Body of pancreas (tissue), 4 donors: ENCODE results near the gene FLYWCH2. TPM values are rescaled to one million over a fixed set of nuclear protein-coding genes. Genes with fewer than 3 reads are reported as not detected.
A peak's percentile ranks its signal among the peaks of the same experiment; 100 is the strongest.

Source experiments
- ATAC-seq: fragments of 150-250 bp; one replicate; pipeline ENCODE4 v1.9.1; 2016
- DNase-seq, 4 donors: peaks; one replicate each; pipeline ENCODE4 v3.0.0-alpha.2; 2019
- H3K27ac ChIP-seq, 4 donors: fragments of 200-600 bp; sonication (generic); 1 replicate in 3 of 4; 2 replicates in 1 of 4; pipeline versions ENCODE4 v1.5.1 to v1.6.1; 2016 to 2019; ENCODE audit warnings: mild to moderate bottlenecking in 1 of 4, mixed read lengths in 1 of 4, moderate library complexity in 1 of 4
- H3K27me3 ChIP-seq, 2 donors: fragments of 200-600 bp; sonication (generic); one replicate each; pipeline ENCODE4 v1.6.0; 2016; ENCODE audit warnings: mild to moderate bottlenecking in 1 of 2
- H3K36me3 ChIP-seq, 2 donors: fragments of 200-600 bp; sonication (generic); replicated peaks in 1 of 2; 2 replicates each; pipeline ENCODE4 v1.5.1; 2016; ENCODE audit warnings: low read depth in 2 of 2; ENCODE audit not compliant: insufficient read depth in 1 of 2
- H3K4me1 ChIP-seq: fragments of 200-600 bp; sonication (generic); one replicate; pipeline ENCODE4 v1.6.0; 2016
- H3K4me3 ChIP-seq, 2 donors: fragments of 200-600 bp; sonication (generic); 1 replicate in 1 of 2; 2 replicates in 1 of 2; pipeline ENCODE4 v1.5.1; 2016 to 2019
- H3K9me3 ChIP-seq, 3 donors: fragments of 200-600 bp; sonication (generic); 1 replicate in 2 of 3; 2 replicates in 1 of 3; pipeline ENCODE4 v1.5.1; 2016
- CTCF ChIP-seq, 7 experiments: fragments of 450-650 bp in 4 of 7; fragments of 200-600 bp in 3 of 7; sonication (generic) in 3 of 7; IDR thresholded peaks; one replicate each; pipeline ENCODE4 v1.5.1; 2016 to 2019; ENCODE audit warnings: antibody characterized with exemption in 7 of 7
- POLR2A ChIP-seq, 3 donors: fragments of 450-650 bp; IDR thresholded peaks; one replicate each; pipeline ENCODE4 v1.6.1; 2016; ENCODE audit warnings: antibody characterized with exemption in 3 of 3, mild to moderate bottlenecking in 2 of 3
- WGBS, 2 donors: methylation state at CpG; one replicate each; pipeline ENCODE4 v1.1.5; 2017; 5-methylcytosine and 5-hydroxymethylcytosine counted together
- intact Hi-C: fragments of 100-400 bp; cut with DNase I; formaldehyde crosslinking; loops from one replicate; pipeline ENCODE4 v1.15.1; 2023
- total RNA-seq, 2 donors: library from RNA; depleted of rRNA; stranded (reverse); fragments of >200 nt; gene quantifications; one replicate each; pipeline ENCODE4 v1.1.0, GENCODE V29; 2016

Gene FLYWCH2
- total RNA-seq, 2 donors from 2014 or later: 23.6 to 49.1 TPM

GRCh38 chr16:2874032-2874911, 8.7 kb upstream of the FLYWCH2 start:
- Histone ChIP-seq H3K4me3 (no peak overlapping the region), H3K27ac (no peak overlapping the region), H3K4me1 (peaks cover 4% of the 10 kb centered on the region), H3K9me3 (no peaks in the 10 kb centered on the region), H3K27me3 (no peaks in the 10 kb centered on the region), H3K36me3 (no peaks in the 10 kb centered on the region)
- DNase-seq (no peak), ATAC-seq (no peak)
- 48 to 51% methylated on average over 21 of the region's 21 CpGs for WGBS, 2 donors
- intact Hi-C loops: no loop called here
- no peak for TF ChIP-seq CTCF (IDR thresholded peaks at IDR 0.05)
- TF ChIP-seq POLR2A (IDR thresholded peaks at IDR 0.05): no peak

- DNase-seq (peak; percentile 80 to 85 (median 83)), ATAC-seq (peak; percentile 99)
- intact Hi-C loops: loop anchor here (5.0 kb wide), 1 partner anchor 37 kb away; the partner anchor contains the start of gene FLYWCH1
- Histone ChIP-seq H3K27me3 (no peaks in the 10 kb centered on the region), H3K27ac (no peak overlapping the region), H3K4me1 (peaks cover 4% of the 10 kb centered on the region), H3K4me3 (no peak overlapping the region), H3K9me3 (no peaks in the 10 kb centered on the region), H3K36me3 (no peaks in the 10 kb centered on the region)
- WGBS, 2 donors: 8 to 10% methylated on average over 25 of the region's 25 CpGs
- TF ChIP-seq POLR2A (IDR thresholded peaks at IDR 0.05) (no peak), CTCF (IDR thresholded peaks at IDR 0.05) (peak; percentile 91 to 99 (median 97))
These were observed 8.1 kb upstream of the FLYWCH2 start for GRCh38 chr16:2874912-2875362.

GRCh38 chr16:2879854-2880508, 3.0 kb upstream of the FLYWCH2 start:
- Histone ChIP-seq H3K4me1 (peaks cover 19% of the 10 kb centered on the region), H3K27ac (no peak overlapping the region), H3K36me3 (no peaks in the 10 kb centered on the region), H3K9me3 (no peaks in the 10 kb centered on the region), H3K4me3 (no peak overlapping the region), H3K27me3 (no peaks in the 10 kb centered on the region)
- ATAC-seq (no peak), DNase-seq (no peak)
- whole genome bisulfite sequencing, 2 donors: 67 to 72% methylated on average over 5 to 6 of the region's 6 CpGs
- TF ChIP-seq POLR2A (IDR thresholded peaks at IDR 0.05) (no peak), CTCF (IDR thresholded peaks at IDR 0.05) (no peak)
- intact Hi-C loops: loop anchor here (5.0 kb wide), 1 partner anchor 32 kb away; the partner anchor contains the start of gene FLYWCH1

- ATAC-seq (peak; percentile 11), DNase-seq (peak; percentile 52 to 57 (median 56))
- TF ChIP-seq CTCF (IDR thresholded peaks at IDR 0.05) (no peak), POLR2A (IDR thresholded peaks at IDR 0.05) (peak in 1 of 3 donors; percentile 20)
- H3K27me3 ChIP-seq: no peaks in the 10 kb centered on the region
- H3K36me3 ChIP-seq: no peaks in the 10 kb centered on the region
- no peaks in the 10 kb centered on the region for H3K9me3 ChIP-seq
- peak overlapping the region; percentile 30 to 58 for H3K4me3 ChIP-seq
- peaks cover 19% of the 10 kb centered on the region for H3K4me1 ChIP-seq
- intact Hi-C loops: no loop called here
- H3K27ac ChIP-seq: peak overlapping the region; percentile 88 to 95 (median 91)
- WGBS, 2 donors: 3 to 8% methylated on average over 31 to 52 of the region's 52 CpGs
These were observed 999 bp upstream of the FLYWCH2 start for GRCh38 chr16:2881783-2882649.
